Peyer's patch (tissue), 4 donors: ENCODE measurements around the gene GCC1. TPM values are rescaled to one million over a fixed set of nuclear protein-coding genes. Genes with fewer than 3 reads are reported as not detected.

Experiments
- DNase-seq, 3 donors: peaks; one replicate each; pipeline ENCODE4 v3.0.0-alpha.2; 2017 to 2019
- H3K27ac ChIP-seq, 4 donors: fragments of 200-600 bp; sonication (generic); one replicate each; pipeline ENCODE4 v1.5.1; 2016 to 2019
- H3K27me3 ChIP-seq, 2 donors: fragments of 200-600 bp; sonication (generic); one replicate each; pipeline ENCODE4 v1.5.1; 2019
- H3K36me3 ChIP-seq, 3 donors: fragments of 200-600 bp; sonication (generic); one replicate each; pipeline ENCODE4 v1.5.1; 2016 to 2019
- H3K4me1 ChIP-seq, 4 donors: fragments of 200-600 bp; sonication (generic); one replicate each; pipeline ENCODE4 v1.5.1; 2016 to 2019
- H3K4me3 ChIP-seq, 4 donors: fragments of 200-600 bp; sonication (generic); 1 replicate in 3 of 4; 2 replicates in 1 of 4; pipeline ENCODE4 v1.5.1; 2016 to 2019; ENCODE audit warnings: mild to moderate bottlenecking in 1 of 4
- H3K9me3 ChIP-seq, 4 donors: fragments of 200-600 bp; sonication (generic); one replicate each; pipeline ENCODE4 v1.5.1; 2016 to 2019; ENCODE audit warnings: mild to moderate bottlenecking in 1 of 4
- CTCF ChIP-seq, 6 experiments: fragments of 450-650 bp in 4 of 6; fragments of 200-600 bp in 2 of 6; sonication (generic) in 1 of 6; IDR thresholded peaks; one replicate each; pipeline ENCODE4 v1.5.1; 2017 to 2019; ENCODE audit warnings: antibody characterized with exemption in 6 of 6, mild to moderate bottlenecking in 3 of 6, moderate library complexity in 1 of 6
- POLR2A ChIP-seq, 2 donors: fragments of 450-650 bp; IDR thresholded peaks; one replicate each; pipeline ENCODE4 v1.5.1; 2017; ENCODE audit warnings: antibody characterized with exemption in 2 of 2, mild to moderate bottlenecking in 2 of 2, moderate library complexity in 2 of 2
- total RNA-seq, 4 donors: library from RNA; depleted of rRNA; stranded (reverse); fragments of >200 nt; gene quantifications; one replicate each; pipeline ENCODE4 v1.1.0, GENCODE V29; 2016

GCC1 gene
- total RNA-seq, 4 donors from 2014 or later = 17.2 to 21.3 (median 20.0) TPM

GRCh38 chr7:127582361-127582760 is 3.0 kb downstream of the GCC1 start:
- no peak overlapping the region for H3K27ac ChIP-seq
- H3K9me3 ChIP-seq = no peaks in the 10 kb centered on the region
- TF ChIP-seq CTCF (IDR thresholded peaks at IDR 0.05) (no peak), POLR2A (IDR thresholded peaks at IDR 0.05) (no peak)
- H3K4me1 ChIP-seq = peaks cover 0 to 34% (median 16%) of the 10 kb centered on the region in 4 donors
- no peaks in the 10 kb centered on the region for H3K27me3 ChIP-seq
- DNase-seq = no peak
- peaks cover 0 to 44% (median 0%) of the 10 kb centered on the region in 3 donors for H3K36me3 ChIP-seq
- H3K4me3 ChIP-seq = no peak overlapping the region

GRCh38 chr7:127581716-127582115 is 3.7 kb downstream of the GCC1 start:
- TF ChIP-seq POLR2A (IDR thresholded peaks at IDR 0.05) (no peak), CTCF (IDR thresholded peaks at IDR 0.05) (no peak)
- H3K4me1 ChIP-seq = peaks cover 0 to 34% (median 16%) of the 10 kb centered on the region in 4 donors

GRCh38 chr7:127580612-127581011 is 4.8 kb downstream of the GCC1 start:
- TF ChIP-seq CTCF (IDR thresholded peaks at IDR 0.05) (no peak), POLR2A (IDR thresholded peaks at IDR 0.05) (no peak)
- Histone ChIP-seq H3K27me3 (no peaks in the 10 kb centered on the region), H3K36me3 (peaks cover 0 to 46% (median 0%) of the 10 kb centered on the region in 3 donors), H3K4me1 (peaks cover 0 to 34% (median 16%) of the 10 kb centered on the region in 4 donors), H3K4me3 (no peak overlapping the region), H3K27ac (no peak overlapping the region), H3K9me3 (no peaks in the 10 kb centered on the region)
- no peak for DNase-seq

More at GRCh38 chr7:127581716-127582115, 3.7 kb downstream of the GCC1 start:
- Histone ChIP-seq H3K27me3 (no peaks in the 10 kb centered on the region), H3K27ac (no peak overlapping the region), H3K36me3 (peaks cover 0 to 44% (median 0%) of the 10 kb centered on the region in 3 donors), H3K4me3 (no peak overlapping the region), H3K9me3 (no peaks in the 10 kb centered on the region)
- DNase-seq = no peak

GRCh38 chr7:127578711-127579275 is 6.6 kb downstream of the GCC1 start:
- no peak overlapping the region for H3K27ac ChIP-seq
- no peaks in the 10 kb centered on the region for H3K9me3 ChIP-seq
- no peak for DNase-seq
- H3K4me3 ChIP-seq = no peak overlapping the region
- TF ChIP-seq CTCF (IDR thresholded peaks at IDR 0.05) (no peak), POLR2A (IDR thresholded peaks at IDR 0.05) (no peak)
- H3K36me3 ChIP-seq = peaks cover 0 to 51% (median 0%) of the 10 kb centered on the region in 3 donors
- H3K27me3 ChIP-seq = no peaks in the 10 kb centered on the region
- H3K4me1 ChIP-seq = peaks cover 0 to 24% (median 7%) of the 10 kb centered on the region in 4 donors

- H3K9me3 ChIP-seq = no peaks in the 10 kb centered on the region
- H3K36me3 ChIP-seq = peaks cover 0 to 51% (median 0%) of the 10 kb centered on the region in 3 donors
- no peak for DNase-seq
- no peak overlapping the region for H3K27ac ChIP-seq
- TF ChIP-seq POLR2A (IDR thresholded peaks at IDR 0.05) (no peak), CTCF (IDR thresholded peaks at IDR 0.05) (no peak)
- peaks cover 0 to 17% (median 2%) of the 10 kb centered on the region in 4 donors for H3K4me1 ChIP-seq
- H3K4me3 ChIP-seq = no peak overlapping the region
- H3K27me3 ChIP-seq = no peaks in the 10 kb centered on the region
Measured at GRCh38 chr7:127578036-127578684, 7.2 kb downstream of the GCC1 start.
